ENCODE measurements around the gene EFCC1. TPM values are rescaled to one million over a fixed set of nuclear protein-coding genes. Genes with fewer than 3 reads are reported as not detected.
A peak's percentile ranks its signal among the peaks of the same experiment; 100 is the strongest.

The EFCC1 gene
- polyA plus RNA-seq, 3 donors from 2014 or later, result 0.55 to 0.80 (median 0.58) TPM

DNA sequence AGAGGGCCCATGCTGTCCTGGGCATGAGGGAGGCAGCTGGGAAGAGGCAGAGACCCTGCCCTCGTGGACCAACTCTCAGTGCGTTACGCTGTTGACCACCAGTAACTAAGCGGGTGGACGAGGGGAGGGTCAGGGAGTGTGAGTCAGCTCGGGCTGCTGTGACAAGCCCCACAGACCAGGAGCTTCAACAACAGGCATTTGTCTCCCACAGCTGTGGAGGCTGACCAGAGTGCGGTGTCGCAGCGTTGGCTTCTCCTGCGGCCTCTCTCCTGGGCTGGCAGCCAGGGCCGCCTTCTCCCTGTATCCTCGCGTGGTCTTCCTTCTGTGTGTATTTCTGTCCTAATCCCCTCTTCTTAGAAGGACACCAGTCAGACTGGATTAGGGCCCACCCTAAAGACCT lies 13.0 kb downstream of the EFCC1 start:
- Mint-ChIP-seq H3K27ac (peak overlapping the region; percentile 91 to 97 (median 94)), H3K4me1 (peaks cover 54 to 60% of the 10 kb centered on the region in 2 donors), H3K27me3 (ENCODE audit: low read depth in 3 of 3) (peaks cover 3 to 11% (median 4%) of the 10 kb centered on the region in 3 donors), H3K9me3 (no peaks in the 10 kb centered on the region), H3K4me3 (peak overlapping the region in 1 of 5 donors; percentile 76), H3K36me3 (no peaks in the 10 kb centered on the region)
- DNase-seq, result no peak

DNA sequence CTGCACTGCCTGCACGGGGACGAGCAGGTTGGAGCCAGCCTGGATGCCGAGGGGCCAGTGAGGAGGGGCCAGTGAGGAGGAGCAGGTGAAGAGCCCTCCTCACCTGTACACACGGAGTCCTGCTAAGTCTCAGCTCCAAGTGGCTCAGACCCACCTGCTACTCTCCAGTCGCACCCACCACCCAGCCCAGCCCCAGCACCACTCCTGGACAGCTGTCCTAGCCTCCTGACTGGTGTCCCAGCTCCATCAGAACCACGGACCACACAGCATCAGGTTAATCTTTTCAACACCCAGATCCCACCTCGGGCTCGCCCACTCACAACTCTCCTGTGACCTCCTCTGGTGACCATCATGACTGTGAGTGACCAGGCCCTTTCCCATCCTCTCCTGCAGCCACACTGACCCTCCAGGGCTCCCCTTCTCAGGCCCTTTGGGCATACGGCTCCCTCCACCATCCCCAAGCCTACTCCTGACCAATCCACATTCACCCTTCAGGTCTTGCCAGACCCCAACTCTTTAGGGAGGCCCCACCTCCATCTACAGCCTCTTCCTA lies 13.8 kb downstream of the EFCC1 start:
- H3K9me3 Mint-ChIP-seq, result no peaks in the 10 kb centered on the region

DNA sequence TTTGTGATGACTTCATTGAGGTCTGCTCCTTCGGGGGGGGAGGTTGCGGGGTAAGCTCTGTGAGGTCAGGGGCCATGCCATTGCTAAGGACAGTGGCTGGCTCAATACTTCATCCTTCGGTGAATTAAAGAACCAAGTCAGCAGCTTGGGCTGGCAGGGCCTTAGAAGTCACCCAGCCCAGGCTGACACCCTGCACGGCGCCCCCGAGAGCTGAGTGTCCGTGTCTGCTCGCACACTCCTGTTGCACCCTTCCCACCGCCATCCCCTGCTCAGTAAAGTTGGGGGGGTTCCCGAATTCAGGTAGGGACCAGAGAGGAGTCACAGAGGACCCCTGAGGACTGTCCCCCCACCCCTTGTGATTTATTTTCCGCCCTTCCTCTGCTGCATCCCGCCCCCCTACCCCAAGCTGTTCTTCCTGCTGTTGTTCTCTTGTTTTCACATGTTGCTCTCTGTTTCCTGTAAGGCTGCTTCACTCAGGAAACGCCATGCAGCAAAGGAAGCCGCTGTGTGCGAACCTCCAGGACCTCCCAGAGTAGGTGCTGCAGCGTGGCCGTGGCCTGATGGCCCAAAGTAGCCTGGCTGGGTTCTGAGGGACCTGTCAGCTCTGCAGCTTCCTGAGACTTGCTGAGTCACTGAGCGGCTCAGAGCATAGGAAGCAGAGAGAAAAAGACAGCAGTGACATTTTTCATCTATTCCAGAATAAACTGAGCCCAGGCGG lies 14.4 kb downstream of the EFCC1 start:
- H3K4me1 Mint-ChIP-seq, result peaks cover 55 to 60% of the 10 kb centered on the region in 2 donors
- no peaks in the 10 kb centered on the region for H3K36me3 Mint-ChIP-seq
- peak; percentile 65 to 70 (median 66) for DNase-seq
- peak overlapping the region; percentile 91 to 97 (median 94) for H3K27ac Mint-ChIP-seq
- peaks cover 3 to 9% (median 4%) of the 10 kb centered on the region in 3 donors for H3K27me3 Mint-ChIP-seq (ENCODE audit: low read depth in 3 of 3)
- peak overlapping the region; percentile 67 to 86 (median 77) for H3K4me3 Mint-ChIP-seq
- H3K9me3 Mint-ChIP-seq, result no peaks in the 10 kb centered on the region

More for the DNA sequence above, 13.8 kb downstream of the EFCC1 start:
- peaks cover 54 to 60% of the 10 kb centered on the region in 2 donors for H3K4me1 Mint-ChIP-seq
- no peak for DNase-seq
- H3K27me3 Mint-ChIP-seq (ENCODE audit: low read depth in 3 of 3), result peaks cover 3 to 9% (median 4%) of the 10 kb centered on the region in 3 donors
- no peaks in the 10 kb centered on the region for H3K36me3 Mint-ChIP-seq
- peak overlapping the region; percentile 67 to 86 (median 77) for H3K4me3 Mint-ChIP-seq
- peak overlapping the region; percentile 91 to 97 (median 94) for H3K27ac Mint-ChIP-seq

DNA sequence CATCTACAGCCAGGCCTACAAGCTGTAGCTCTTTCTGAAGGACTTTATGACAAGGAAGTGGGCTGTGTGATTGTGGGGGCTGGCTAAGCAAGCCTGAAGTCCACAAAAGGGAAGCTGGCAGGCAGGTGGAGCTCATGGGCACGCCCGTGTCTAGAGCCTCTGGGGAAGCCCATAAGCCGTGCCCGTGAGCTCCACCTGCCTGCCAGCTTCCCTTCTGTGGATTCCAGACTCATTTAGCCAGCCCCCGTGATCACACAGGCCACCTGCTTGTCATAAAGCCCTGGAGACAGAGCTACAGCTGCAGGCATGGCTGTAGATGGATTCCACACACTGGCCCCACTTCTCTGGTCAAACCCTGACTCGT lies 15.2 kb downstream of the EFCC1 start:
- Mint-ChIP-seq H3K9me3 (no peaks in the 10 kb centered on the region), H3K36me3 (no peaks in the 10 kb centered on the region), H3K27me3 (ENCODE audit: low read depth in 3 of 3) (peaks cover 3 to 9% (median 4%) of the 10 kb centered on the region in 3 donors), H3K4me3 (peak overlapping the region; percentile 67 to 86 (median 77)), H3K4me1 (peaks cover 55 to 63% of the 10 kb centered on the region in 2 donors), H3K27ac (peak overlapping the region; percentile 91 to 97 (median 94))
- DNase-seq, result peak; percentile 54 to 59 (median 54)

DNA sequence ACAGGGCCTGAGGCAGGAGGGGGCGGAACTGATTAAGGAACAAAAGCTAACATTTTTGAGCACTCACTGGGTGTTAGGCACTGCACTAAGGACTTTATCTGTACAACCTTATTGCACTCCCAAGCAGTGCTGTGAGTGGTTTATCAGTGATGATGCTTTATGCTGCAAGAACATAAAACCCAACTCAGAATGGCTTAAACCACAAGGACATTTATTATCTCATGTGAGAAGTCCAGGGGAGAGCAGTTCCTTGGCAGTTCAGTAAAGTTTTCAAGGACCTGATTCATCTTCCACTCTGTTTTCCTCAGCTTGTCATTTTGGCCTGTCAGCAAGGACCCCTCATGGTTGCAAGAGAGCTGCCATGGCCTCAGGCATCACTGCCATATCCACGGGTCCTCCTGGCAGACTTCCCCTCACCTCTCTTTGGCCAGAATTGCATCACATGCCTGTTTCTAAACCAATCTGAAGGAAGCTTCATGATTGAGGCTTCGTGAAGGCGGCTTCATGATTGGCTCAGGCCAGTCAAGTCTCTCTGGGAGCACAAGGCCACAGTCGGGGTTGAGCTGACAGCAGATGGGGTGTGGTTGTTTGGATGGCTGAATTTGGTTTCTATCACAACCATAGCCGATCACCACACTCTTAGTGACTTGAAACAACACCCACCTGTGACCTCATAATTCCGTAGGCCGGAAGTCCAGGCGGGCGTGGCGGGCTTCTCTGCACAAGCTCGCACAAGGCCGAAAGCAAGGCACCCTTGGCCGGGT lies 15.8 kb downstream of the EFCC1 start:
- H3K36me3 Mint-ChIP-seq, result no peaks in the 10 kb centered on the region
- H3K4me1 Mint-ChIP-seq, result peaks cover 61 to 68% of the 10 kb centered on the region in 2 donors
- peaks cover 3 to 9% (median 4%) of the 10 kb centered on the region in 3 donors for H3K27me3 Mint-ChIP-seq (ENCODE audit: low read depth in 3 of 3)
- no peaks in the 10 kb centered on the region for H3K9me3 Mint-ChIP-seq
- peak overlapping the region; percentile 74 to 86 (median 78) for H3K4me3 Mint-ChIP-seq
- peak; percentile 61 to 73 (median 68) for DNase-seq
- peak overlapping the region; percentile 91 to 97 (median 94) for H3K27ac Mint-ChIP-seq

DNA sequence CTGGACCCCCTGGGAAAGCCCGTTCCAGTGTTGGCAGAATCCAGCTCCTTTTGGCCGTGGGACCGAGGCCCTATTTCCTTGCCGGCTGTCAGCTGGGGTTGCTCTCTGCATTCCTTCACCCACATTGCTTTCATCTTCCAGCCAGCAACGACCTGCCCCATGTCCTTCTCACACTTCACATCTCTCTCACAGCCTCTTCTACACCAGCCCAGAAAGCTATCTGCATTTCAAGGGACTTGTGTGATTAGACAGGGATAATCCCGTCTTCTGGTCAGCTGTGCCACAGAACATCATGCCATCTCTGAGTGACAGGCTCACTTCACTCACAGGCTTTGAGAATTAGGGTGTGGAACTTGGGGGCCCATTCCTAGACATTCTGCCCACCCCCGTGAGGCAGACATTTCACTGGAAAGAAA lies 16.4 kb downstream of the EFCC1 start:
- H3K4me3 Mint-ChIP-seq, result peak overlapping the region; percentile 43 to 85 (median 74)

DNA sequence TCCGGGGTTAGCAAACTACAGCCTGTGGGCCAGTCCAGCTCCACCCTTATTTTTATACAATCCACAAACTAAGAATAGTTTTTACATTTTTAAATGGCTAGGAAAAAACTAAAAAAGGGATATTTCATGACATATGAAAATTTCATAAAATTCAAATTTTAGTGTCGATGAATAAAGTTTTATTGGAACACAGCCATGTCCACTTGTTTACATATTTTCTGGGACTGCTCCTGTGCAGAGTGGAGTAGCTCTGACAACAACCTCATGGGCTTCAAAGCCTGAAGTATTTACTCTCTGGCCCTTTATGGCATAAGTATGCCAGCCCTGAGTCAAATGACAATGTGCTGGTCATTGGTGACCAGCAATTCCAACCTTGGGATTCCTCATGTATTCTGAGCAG lies 17.2 kb downstream of the EFCC1 start:
- Mint-ChIP-seq H3K4me1 (peaks cover 72 to 73% of the 10 kb centered on the region in 2 donors), H3K9me3 (no peaks in the 10 kb centered on the region), H3K4me3 (no peak overlapping the region)

More for the DNA sequence above, 16.4 kb downstream of the EFCC1 start:
- DNase-seq, result no peak
- Mint-ChIP-seq H3K36me3 (no peaks in the 10 kb centered on the region), H3K4me1 (peaks cover 67 to 73% of the 10 kb centered on the region in 2 donors), H3K27ac (peak overlapping the region; percentile 91 to 97 (median 94)), H3K27me3 (ENCODE audit: low read depth in 3 of 3) (peaks cover 3 to 9% (median 4%) of the 10 kb centered on the region in 3 donors), H3K9me3 (no peaks in the 10 kb centered on the region)

DNA sequence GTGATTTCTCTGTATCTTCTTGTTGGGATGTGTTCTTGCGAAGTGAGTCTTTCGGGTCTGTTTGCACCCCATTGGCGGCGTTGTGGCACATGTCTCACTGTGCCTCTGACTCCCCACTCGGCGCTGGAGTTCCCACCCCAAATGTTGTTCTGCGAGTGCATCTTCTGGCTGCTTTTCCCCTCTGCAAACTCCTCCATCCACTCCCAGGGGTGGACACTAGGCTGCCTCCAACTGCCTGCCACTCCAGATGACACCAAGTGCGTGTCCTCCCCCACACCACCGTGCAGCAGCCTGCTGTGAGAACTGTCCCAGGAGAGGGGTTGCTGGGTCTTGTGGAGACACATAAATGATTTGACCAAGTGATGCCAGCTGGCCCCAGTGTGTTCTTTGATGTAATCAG lies 17.6 kb downstream of the EFCC1 start:
- peaks cover 68 to 70% of the 10 kb centered on the region in 2 donors for H3K4me1 Mint-ChIP-seq

More for the DNA sequence above, 17.2 kb downstream of the EFCC1 start:
- no peak for DNase-seq
- Mint-ChIP-seq H3K27ac (peak overlapping the region; percentile 91 to 97 (median 94)), H3K27me3 (ENCODE audit: low read depth in 3 of 3) (peaks cover 3 to 9% (median 4%) of the 10 kb centered on the region in 3 donors), H3K36me3 (no peaks in the 10 kb centered on the region)

DNA sequence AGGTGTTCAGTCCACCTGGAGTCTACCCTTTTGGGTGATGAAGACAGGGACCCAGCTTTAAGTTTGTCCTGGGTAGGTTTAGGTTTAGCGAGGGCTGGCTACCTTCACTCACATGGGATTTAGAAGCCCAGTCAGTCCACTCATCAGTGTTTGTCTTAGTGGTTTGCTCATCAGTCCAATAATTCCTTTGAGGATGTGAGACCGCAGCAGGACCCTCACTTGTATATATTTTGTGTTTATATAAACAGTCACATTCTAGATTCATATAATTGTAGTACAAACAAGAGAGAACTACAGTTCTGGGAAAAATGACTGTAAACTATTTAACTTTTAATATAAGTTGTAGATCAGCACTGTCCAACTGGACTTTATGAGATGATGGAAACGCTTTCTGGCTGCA lies 18.2 kb downstream of the EFCC1 start:
- H3K9me3 Mint-ChIP-seq, result no peaks in the 10 kb centered on the region
- no peak for DNase-seq
- H3K27ac Mint-ChIP-seq, result peak overlapping the region; percentile 46 to 94 (median 82)
- no peak overlapping the region for H3K4me3 Mint-ChIP-seq
- H3K4me1 Mint-ChIP-seq, result peaks cover 67 to 68% of the 10 kb centered on the region in 2 donors
- H3K36me3 Mint-ChIP-seq, result no peaks in the 10 kb centered on the region
- H3K27me3 Mint-ChIP-seq (ENCODE audit: low read depth in 3 of 3), result peaks cover 3 to 9% (median 4%) of the 10 kb centered on the region in 3 donors

More for the DNA sequence above, 17.6 kb downstream of the EFCC1 start:
- Mint-ChIP-seq H3K4me3 (peak overlapping the region in 2 of 5 donors; percentile 2 to 51), H3K27me3 (ENCODE audit: low read depth in 3 of 3) (peaks cover 3 to 9% (median 4%) of the 10 kb centered on the region in 3 donors), H3K27ac (peak overlapping the region; percentile 46 to 94 (median 82)), H3K9me3 (no peaks in the 10 kb centered on the region), H3K36me3 (no peaks in the 10 kb centered on the region)
- no peak for DNase-seq

DNA sequence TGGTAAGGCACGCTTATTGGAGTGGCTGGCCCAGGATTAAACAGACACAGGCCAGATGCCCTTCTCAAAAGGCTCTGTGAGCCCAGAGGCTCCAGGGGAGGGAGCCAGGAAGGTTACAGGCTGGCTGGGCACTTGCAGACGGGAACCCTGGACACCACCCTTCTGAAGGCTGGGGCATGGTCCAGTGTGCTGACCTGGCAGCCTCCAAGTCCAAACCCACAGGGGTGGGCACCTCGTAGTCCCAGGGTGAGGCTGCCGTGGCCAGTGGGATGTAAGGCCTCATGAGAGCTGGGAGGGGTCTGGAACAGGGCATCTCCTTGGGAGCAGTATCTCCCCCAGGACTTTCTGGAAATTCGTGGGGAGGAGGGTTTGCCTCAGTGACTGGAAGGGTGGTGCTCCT lies 19.6 kb downstream of the EFCC1 start:
- Mint-ChIP-seq H3K36me3 (no peaks in the 10 kb centered on the region), H3K4me3 (no peak overlapping the region), H3K9me3 (no peaks in the 10 kb centered on the region), H3K27me3 (ENCODE audit: low read depth in 3 of 3) (peaks cover 3 to 8% (median 4%) of the 10 kb centered on the region in 3 donors), H3K4me1 (peaks cover 64 to 67% of the 10 kb centered on the region in 2 donors), H3K27ac (peak overlapping the region in 1 of 6 donors; percentile 45)
- DNase-seq, result no peak

DNA sequence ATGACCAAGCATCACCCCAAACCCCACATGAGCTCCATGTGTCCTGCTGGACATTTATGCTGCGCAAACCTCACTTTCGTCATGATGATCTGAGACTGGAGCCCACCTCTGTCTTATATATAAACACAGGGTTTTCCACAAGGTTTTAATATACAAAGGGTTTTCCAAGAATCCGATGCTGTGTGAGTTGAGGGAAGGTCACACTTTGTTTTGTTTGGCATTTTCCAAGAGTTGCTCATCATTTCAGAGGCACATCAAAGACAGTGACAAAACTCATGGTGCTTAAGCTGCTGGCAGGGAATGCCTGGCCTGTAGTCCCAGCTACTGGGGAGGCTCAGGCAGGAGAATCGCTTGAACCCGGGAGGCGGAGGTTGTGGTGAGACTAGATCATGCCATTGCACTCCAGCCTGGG lies 20.0 kb downstream of the EFCC1 start:
- Mint-ChIP-seq H3K4me1 (peaks cover 64 to 67% of the 10 kb centered on the region in 2 donors), H3K27me3 (ENCODE audit: low read depth in 3 of 3) (peaks cover 2 to 7% (median 4%) of the 10 kb centered on the region in 3 donors), H3K27ac (peak overlapping the region in 4 of 6 donors; percentile 14 to 68 (median 28)), H3K4me3 (no peak overlapping the region), H3K9me3 (no peaks in the 10 kb centered on the region), H3K36me3 (no peaks in the 10 kb centered on the region)
- DNase-seq, result no peak

DNA sequence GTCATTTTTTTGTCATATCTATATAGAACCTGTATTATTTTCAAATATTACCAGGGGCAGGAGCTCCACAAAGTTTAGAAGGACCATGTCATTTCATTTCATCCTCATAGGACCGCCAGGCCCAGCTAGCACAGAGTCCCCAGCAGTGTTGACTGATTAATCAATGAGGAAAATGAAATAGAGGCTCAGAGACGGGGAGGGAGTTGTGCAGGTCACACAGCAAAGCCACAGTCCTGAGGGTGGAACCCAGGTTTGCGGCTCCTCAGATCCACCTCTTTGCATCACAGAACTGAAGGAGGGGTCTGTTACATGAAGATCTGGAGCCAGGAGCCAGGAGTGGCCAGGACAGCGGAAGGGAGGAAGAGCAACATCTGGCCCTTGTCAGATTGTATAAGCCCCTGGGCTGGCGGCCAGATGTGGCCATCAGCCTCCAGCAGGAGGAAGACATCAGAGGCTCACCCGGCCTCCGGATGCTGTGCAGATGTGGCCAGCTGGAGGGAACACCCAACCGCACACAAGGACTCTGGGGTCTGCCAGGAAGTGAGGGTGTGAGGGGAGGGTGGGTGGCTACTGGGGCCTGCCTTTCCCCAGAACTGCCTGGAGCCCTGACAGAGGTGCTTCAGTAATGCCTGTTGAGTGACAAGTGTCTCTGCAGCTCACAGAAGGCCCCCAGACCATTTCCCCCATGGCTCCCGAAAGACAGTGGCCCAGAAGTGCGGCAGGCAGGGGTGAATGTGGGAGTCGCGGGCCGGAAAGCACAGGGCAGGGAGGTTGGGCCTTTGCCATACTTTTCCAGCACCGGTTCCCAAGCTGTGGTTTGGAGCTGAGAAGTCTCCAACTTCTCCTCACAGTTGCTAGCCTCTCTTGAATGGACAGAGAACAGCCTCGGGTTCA lies 21.3 kb downstream of the EFCC1 start:
- Mint-ChIP-seq H3K27me3 (ENCODE audit: low read depth in 3 of 3) (peaks cover 0 to 8% (median 7%) of the 10 kb centered on the region in 3 donors), H3K9me3 (no peaks in the 10 kb centered on the region), H3K27ac (peak overlapping the region; percentile 68 to 94 (median 89)), H3K4me3 (peak overlapping the region; percentile 49 to 72 (median 53)), H3K4me1 (peaks cover 61 to 64% of the 10 kb centered on the region in 2 donors), H3K36me3 (peaks cover 0 to 3% (median 0%) of the 10 kb centered on the region in 3 donors)
- DNase-seq, result peak; percentile 22 to 43 (median 39)

DNA sequence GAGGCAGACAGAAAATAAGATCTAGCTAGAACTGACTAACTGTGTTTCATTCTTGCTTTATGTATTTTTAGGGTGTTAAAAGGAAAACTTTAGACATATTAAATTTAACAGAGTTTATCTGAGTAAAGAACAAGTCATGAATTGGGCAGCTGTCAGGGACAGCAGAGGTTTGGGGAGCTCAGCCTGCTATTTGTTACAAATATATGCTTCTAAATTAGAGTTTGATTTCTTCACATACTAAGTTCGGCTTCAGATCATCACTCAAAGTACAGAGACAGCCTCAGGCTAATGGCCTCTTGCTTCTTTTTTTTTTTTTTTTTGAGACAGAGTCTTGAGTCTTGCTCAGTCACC lies 21.9 kb downstream of the EFCC1 start:
- DNase-seq, result no peak
- Mint-ChIP-seq H3K9me3 (no peaks in the 10 kb centered on the region), H3K4me3 (no peak overlapping the region), H3K27ac (peak overlapping the region; percentile 68 to 94 (median 89)), H3K36me3 (peaks cover 0 to 3% (median 0%) of the 10 kb centered on the region in 3 donors), H3K27me3 (ENCODE audit: low read depth in 3 of 3) (peaks cover 0 to 8% (median 6%) of the 10 kb centered on the region in 3 donors), H3K4me1 (peaks cover 54 to 58% of the 10 kb centered on the region in 2 donors)

Data from immature natural killer cell (primary cell).